GM18907 (cell line): Measurements from ENCODE around the gene COL27A1.

Source experiments
- ATAC-seq: cut with Tn5 transposase; IDR thresholded peaks from one replicate; pipeline ENCODE4 v1.9.1; 2021; ENCODE audit warnings: mild to moderate bottlenecking, moderate library complexity; ENCODE audit not compliant: unreplicated experiment

COL27A1 gene

GRCh38 chr9:114281473-114282103 lies 126.3 kb downstream of the COL27A1 start:
- ATAC-seq = no peak

- no peak for ATAC-seq
Measured at GRCh38 chr9:114282104-114282485, 126.8 kb downstream of the COL27A1 start.

- ATAC-seq = no peak
Measured at GRCh38 chr9:114282507-114282906, 127.2 kb downstream of the COL27A1 start.

GRCh38 chr9:114282926-114283325 lies 127.6 kb downstream of the COL27A1 start:
- ATAC-seq = no peak

GRCh38 chr9:114283551-114284111 lies 128.3 kb downstream of the COL27A1 start:
- ATAC-seq = no peak

- no peak for ATAC-seq
Measured at GRCh38 chr9:114284316-114285060, 129.2 kb downstream of the COL27A1 start.

GRCh38 chr9:114285166-114285867 lies 130.0 kb downstream of the COL27A1 start:
- no peak for ATAC-seq

GRCh38 chr9:114286146-114286679 lies 130.9 kb downstream of the COL27A1 start:
- ATAC-seq = no peak

- no peak for ATAC-seq
Measured at GRCh38 chr9:114287001-114287762, 131.8 kb downstream of the COL27A1 start.

GRCh38 chr9:114287763-114288192 lies 132.4 kb downstream of the COL27A1 start:
- ATAC-seq = no peak

GRCh38 chr9:114288193-114289091 lies 133.1 kb downstream of the COL27A1 start:
- ATAC-seq = no peak

GRCh38 chr9:114289106-114289505 lies 133.8 kb downstream of the COL27A1 start:
- no peak for ATAC-seq

- ATAC-seq = no peak
Measured at GRCh38 chr9:114289571-114290481, 134.5 kb downstream of the COL27A1 start.

GRCh38 chr9:114290561-114290986 lies 135.2 kb downstream of the COL27A1 start:
- no peak for ATAC-seq

GRCh38 chr9:114291064-114291474 lies 135.7 kb downstream of the COL27A1 start:
- no peak for ATAC-seq

- no peak for ATAC-seq
Measured at GRCh38 chr9:114291886-114292590, 136.7 kb downstream of the COL27A1 start.

- ATAC-seq = no peak
Measured at GRCh38 chr9:114294664-114295063, 139.3 kb downstream of the COL27A1 start.

GRCh38 chr9:114296338-114296737 lies 141.0 kb downstream of the COL27A1 start:
- no peak for ATAC-seq
